CD4-positive, alpha-beta T cell treated with Interleukin-6 at 100 ng/mL for 8 hours (primary cell): ENCODE results near the gene CHAF1A.

ENCODE experiments used
- DNase-seq: peaks from one replicate; pipeline ENCODE4 v3.0.0-alpha.2; 2020; ENCODE audit warnings: mixed read lengths, low spot score

The CHAF1A gene

DNA sequence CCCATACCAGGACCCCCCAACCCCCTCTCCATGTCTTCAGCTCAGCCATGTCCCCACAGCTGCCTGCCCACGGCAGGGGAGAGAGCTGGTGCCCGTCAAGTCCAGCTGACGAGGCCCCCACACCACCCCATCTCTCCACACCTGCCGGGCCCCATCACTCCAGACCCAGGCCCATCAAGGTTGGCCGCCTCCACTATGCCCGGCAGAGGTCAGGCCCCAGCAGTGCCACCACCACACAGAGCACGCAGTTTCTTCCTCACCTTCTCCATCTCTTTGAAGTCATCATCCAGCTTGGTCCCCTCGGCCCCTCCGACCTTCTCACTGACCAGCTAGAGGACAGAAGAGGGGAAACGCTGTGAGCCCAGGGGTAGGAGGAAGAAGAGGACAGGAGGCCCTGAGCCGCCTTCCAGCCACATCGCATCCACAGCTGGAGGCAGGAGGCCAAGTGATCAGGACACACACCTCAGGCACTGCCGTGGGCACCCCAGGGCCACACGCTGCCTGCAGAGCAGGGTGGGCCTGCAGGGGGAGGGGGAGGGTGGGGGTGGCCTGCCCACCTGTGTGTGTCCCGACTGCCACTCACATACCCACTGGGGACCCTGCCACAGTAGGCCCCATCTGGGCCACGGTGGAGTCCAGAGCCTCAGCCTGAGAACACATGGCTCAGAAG lies 35.6 kb upstream of the CHAF1A start:
- no peak for DNase-seq

DNA sequence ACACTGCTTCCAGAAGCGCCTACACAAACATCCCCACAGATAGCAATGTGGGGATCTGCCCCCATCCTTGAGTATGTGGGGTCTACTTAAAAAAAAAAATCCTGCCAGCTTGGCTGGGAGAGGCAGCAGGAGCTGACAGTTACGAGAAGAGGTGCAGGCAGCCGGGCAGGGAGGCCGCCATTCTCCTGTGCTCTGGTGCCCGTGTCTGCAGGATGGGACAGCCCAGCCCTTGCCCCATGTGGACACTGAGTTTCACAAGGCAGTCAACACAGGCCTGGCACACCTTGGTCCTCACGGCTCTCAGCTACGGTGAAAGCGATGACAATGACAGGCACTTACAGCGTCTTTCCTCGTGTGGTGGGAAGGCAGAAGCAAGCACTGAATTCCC lies 35.1 kb upstream of the CHAF1A start:
- no peak for DNase-seq

DNA sequence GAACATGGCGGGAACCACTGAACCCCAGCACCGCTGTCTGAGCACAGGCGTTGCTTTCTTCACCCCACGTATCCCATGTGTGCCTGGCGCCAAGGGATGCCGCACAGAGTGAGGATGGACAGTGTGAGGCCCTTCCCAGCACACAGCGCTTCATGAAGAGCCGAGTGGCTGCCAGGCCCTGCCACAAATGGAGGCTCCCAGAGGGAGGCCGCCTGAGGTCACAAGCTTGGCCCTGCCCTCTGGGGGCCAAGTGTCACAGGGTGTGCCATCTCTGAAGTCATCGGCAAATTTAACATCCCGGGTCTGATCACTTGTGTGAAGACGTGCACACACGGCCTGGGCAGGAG lies 34.7 kb upstream of the CHAF1A start:
- no peak for DNase-seq

DNA sequence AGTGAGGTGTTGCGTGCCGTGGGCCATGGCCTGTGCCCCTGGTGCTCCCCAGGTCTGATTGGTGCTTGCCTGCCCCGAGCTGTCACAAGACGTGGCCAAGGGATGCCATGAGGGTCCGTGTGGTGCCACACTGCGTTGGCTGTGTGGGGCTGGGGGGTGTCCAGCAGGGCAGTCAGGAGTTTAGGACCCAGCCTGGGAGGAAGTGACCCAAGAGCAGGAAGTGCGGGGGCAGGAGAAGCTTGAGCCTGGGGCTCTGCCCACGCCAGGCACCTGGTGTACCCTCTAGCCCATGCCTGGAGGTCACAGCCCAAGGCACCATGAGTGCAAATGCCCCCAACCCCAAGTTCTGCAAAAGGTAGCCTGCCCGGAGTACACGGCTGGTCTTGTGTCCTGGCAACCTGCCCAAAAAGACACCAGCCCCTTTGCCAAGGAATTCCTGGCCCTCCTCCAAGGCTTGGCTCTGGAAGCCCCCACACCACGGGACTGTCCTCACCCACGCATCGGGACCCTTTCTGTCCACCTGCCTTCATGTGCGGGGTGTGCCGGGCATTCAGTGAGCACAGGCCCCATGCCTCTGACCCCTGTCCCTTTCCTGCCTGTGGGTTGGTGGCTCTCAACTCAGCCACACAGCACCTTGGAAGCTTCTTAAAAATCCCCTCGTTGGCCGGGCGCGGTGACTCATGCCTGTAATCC lies 34.2 kb upstream of the CHAF1A start:
- no peak for DNase-seq

DNA sequence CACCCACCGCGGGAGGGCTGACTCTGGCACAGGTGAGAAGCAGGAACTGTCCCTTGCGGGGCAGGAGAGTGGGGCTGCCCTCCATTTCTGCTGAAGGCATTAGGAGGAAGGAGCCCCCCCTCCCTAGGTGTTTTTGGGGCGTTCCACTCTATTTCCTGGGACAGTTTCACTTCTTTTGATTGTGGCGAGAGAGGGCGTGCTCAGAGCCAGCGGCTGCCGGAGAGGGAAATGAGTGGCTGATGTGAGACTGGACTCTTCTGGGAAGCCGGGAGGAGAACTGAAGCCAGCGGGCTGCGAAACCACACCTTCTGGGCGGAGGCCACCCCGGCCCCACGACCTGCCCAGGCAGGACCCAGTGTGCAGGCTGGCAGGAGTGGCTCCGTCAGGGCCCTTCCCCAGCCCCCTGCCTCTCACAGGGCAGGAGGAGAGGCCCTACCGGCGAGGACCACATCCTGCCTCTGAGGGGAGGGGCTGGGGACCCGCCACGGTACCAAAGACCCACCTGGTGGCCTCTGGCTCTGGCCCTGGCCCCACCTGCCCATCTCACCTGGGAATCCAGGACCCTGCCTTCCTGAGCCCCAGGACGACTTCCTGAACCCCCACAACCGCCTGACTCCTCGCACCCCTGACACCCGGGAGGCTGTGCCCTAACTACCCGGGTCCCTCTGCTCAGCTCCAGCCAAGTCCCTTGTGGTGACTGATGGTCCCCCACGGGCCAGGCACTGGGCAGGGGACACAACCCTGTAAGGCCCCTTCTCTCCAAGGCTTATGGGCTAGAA lies 33.1 kb upstream of the CHAF1A start:
- DNase-seq, result peak; percentile 77

DNA sequence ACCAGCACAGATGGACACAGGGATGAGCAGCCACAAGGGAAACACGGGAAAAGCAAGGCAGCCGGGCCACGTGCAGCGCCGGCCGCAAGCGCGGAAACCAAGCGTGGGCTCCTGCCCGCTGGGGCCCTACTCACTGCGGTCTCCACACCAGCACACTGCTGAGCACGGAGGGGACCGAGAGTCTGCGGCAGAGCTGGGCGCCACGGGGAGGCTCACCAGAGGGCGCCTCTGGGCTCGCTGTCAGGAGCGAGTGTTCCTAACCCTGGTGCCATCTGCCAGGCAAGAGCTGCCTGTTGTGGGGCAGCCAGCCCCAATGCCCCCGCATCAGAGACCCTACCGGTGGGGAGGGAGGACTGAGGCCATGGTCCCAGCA lies 32.6 kb upstream of the CHAF1A start:
- DNase-seq, result peak; percentile 77

DNA sequence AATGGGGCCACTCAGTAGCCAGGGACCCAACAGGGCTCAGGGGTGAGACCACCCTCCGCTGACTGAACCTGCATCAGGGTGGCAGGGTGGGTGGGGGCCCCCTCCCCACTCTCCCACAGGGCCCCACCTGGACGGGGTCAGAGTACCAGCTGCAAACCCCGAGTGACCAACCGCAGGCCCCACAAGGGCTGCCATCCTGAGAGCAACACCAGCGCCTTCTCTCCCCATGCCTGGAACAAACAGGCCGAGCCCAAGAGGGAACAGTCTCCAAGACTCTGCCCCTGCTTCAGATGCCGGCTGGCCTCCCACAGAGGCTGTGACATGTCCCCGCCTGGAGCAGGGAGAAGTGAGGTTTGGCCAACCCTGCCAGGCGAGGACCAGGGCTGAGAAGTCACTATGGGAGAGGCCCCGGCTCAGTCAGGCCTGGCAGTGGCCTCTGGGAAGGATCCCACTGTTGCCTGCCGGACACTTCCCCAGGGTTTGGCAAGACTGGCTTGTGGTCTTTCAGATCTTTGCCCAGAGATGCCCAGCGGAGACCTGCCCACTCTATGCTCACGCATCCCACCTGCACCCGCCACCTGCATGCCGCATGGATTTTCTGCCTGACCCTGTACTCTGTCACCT lies 31.9 kb upstream of the CHAF1A start:
- DNase-seq, result no peak

DNA sequence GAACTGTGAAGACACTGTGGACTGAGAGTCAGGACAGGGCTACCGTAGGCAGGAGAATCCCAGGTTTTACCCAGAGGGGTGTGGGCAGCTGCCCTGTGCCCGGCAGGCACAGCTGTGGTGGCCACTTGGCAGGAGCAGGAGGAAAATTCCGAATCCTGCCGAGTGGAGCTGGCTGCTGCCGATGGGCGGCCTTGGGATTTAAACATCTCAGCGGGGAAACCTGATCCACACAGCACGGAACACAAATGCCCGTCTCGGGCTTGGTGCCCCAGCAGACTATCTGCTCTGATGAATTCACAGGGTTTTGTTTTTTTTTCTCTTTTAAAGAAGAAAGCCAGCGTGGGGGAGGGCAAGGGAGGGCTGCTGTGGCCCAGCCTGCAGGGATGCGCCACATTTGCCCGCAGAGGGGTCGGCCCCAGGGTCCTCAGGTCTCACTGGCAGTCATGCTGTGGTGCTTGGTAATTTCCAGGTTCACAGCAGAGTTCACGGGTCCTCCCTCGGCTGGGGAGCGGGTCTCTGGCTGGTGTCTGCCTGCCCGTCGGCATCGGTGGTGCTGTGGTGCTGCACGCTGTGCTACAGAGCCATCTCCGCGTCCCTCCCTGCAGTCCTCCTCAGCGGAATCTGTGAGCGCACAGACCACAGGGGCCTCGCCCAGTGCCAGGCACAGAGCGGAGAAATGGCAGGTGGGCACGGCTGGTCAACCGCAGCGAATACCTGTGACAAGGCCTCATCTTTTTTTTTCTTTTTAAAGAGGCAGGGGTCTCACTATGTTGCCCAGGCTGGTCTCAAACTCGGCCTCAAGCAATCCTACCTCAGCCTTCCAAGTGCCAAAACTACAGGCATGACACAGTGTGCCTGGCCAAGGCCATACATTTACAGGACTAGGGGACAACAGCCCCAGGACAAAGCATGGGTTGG lies 30.9 kb upstream of the CHAF1A start:
- no peak for DNase-seq

DNA sequence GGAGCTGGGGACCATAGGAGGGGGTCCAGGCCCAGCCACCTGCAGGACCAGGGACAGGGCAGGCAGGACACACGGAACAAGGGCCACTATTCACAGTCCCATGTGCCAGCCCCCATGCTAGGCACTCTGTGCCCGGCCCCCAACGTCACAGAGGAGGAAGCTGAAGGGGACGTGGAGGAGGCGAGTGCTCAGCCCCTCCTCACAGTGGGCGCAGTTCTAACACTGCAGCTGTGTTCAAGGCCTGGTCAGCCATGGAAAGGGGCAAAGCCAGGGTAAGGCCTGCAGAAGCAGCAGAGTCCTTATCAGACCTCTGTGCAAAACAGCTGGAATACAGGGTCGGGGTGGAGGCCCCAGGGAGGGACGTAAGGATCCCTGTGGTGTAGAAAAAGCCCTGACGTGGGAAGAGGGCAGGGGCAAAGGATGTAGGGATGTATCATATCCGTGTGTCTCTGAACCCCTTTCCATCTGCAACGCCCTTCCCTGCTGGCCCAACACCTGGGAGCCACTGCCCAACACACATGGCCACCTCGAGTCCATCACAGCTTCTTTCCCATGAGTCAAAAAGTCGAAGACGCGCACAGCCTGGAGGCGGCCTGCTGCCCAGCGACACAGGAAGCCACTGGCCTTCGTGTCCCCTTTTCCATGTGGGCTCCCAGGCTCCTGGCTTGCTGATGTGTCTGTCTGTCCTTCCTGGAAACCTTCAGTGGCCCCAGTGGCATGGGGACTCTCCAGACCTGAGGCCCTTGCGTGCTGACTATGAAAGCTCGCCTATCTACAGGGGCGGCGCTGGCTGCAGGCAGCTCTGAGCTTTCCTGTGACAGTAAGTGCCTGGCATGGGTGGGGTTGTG lies 30.1 kb upstream of the CHAF1A start:
- DNase-seq, result no peak

DNA sequence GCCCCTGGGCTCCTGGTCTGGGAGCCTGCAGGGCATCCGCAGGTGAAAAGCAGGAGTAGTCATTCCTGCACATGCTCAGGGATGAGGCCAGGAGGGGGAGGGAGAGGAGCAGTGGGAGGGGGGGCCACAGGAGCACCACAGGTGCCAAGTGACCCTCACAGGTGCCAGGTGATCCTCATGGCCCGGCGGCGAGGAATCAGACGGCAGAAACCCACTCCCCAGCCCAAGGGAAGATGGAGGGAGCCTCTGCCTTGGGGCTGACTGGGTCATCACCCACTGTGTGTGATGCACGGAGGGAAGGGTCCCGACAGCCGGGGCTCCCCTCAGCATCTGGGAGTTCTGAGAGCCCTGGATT lies 29.4 kb upstream of the CHAF1A start:
- DNase-seq, result no peak

DNA sequence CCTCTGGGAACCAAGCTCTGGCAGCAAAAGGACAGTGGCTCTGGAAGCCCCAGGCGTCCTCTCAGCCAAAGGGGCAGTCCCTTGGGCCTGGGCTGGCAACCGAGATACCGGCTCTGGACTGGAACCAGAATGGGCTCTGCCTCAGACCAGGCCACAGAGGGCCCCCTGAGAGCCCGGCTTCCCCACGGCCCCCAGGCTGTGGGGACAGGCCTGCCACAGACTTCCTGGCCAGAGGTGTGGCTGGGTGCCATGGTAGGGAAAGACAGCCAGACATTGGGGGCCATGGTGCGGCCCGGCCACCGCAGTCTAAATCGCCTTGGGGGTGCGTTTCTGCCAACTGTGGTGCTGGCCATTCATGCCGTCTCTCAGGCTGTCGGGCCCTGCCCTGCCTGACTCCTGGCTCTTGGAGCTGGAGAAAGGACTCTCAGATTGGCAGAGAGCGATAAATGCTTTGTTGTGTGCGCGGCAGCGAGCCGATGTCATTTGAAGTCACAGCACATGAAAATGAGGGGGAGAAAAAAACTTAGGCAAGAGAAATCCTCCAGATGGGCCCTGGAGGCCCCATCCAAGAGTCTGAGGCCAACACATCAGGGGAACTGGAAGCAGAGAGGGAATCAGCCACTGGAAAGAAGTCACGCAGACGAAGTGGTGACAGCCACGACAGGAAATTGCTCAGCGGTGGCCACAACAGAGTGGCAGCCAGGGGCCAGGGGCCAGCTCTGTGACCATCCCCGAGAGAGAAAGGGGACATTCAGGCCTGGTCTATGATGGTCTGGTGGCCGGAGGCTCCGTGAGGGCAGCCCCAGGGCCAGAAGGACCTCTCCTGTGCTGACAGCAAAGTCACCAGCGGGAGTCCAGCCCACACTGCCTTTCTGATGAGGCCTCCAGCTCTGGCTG lies 28.6 kb upstream of the CHAF1A start:
- no peak for DNase-seq

DNA sequence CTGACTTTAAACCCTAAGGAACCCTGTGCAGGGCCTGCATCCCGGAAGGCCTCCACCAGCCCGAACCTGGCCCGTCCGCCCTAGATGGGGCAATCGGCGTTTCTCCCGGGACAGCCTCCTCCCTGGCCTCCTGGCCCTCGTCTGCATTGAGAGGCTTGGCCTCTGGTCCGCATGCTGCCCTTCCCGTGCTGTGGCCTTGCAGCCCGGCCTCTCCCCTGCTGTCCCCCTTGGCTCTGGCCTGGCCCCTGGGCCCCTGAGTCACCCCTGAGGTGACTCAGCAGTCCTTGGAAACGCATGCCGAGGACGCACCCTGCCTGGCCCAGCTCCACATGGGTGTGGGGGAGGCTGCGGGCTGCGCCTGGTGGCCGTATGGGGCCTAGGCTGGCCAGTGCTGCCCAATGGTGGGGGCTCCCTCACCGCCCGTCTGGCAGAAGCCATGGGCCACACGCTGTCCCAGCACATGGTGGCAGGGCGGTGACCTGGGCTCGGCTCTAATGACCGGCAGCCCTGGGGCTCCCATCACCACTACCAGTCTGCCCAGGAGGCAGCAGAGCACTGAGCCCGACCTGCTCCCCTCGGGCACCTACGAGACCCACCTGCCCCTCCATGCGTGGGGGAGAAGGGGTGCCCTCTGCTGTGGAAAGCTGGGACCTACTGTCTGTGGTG lies 27.8 kb upstream of the CHAF1A start:
- DNase-seq, result no peak

DNA sequence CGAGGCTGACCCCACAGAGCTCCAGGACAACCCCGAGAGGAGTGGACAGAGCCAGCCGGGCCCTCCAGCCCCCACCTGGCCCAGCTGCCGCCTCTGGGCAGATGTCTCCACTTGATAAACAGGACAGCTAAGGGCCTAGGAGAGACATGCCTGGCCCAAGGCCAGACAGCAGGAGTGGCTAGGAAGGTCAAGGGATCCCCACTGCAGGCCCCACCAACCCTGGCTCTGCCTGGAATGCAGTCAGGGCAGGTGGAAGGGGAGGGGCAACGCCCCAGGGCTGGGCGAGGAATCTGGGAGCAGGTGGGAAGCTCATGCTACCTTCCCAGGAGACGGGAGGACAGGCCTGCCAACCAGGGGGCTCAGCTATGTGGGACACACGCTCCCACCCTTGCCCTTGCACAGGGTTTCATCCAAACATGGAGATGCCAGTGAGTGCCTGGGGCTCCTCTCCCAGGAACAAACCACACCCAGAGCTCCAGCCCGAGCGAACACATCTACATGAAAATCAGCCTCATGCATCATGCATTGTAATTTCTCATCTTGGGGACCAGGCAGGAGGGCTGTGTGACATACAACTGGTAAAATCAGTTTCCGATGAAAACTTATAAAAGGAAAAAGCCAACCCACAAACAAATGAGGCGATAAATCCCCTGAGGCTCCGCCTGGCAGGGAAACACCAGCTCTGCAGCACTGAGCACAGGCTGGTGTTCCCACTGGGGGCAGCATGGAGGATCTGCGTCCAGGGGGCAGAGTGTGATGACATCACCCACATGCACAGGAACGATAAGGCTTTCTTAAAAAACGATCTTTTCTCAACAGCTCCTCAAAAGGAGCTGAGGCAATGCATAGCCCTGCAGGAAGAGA lies 27.0 kb upstream of the CHAF1A start:
- DNase-seq, result no peak

DNA sequence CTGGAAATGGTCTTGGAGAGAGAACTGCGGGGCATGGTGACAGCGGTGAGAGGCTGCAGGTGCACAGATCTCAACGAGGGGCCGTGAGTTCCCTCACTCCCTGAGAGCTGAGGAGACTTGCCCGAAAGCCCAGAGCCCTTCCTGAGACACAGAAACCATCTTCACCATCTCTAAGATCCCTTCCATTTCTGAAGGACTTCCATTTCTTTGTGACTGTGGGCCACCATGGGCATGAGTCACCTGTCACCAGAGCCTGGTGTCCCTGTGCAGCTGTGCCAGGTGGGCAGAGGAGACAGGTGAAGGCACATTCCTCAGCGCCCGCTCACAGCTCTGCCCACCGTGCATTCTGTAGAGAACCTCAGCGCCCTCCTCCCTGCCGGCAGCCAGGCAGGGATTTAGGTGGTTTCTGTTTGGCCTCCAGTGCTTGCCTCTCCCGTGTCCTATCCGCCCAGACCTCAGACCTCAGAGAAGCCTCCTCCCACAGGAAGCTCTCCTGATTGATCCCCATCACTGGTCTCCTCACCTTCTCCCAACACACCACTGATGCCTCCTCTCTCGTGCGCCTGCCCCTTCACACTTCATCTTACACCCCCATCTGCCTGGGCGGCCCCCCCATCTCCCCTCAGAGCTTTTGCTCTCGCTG lies 26.3 kb upstream of the CHAF1A start:
- DNase-seq, result no peak

DNA sequence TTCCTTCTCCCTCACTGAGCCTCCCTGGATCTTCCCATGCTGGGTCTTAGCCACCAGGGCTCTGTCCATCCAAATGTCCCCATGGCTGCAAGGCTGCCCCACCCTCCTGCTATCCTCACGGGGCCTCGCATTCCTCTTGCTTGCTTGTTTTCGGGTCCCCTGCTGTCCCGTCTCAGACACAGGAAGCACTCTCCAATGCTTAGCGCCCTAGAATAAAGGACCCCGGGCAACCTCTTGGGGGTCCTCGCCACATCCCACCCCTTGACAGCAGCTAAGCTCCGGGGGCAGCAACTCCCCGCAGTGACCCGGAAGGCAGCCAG lies 25.8 kb upstream of the CHAF1A start:
- no peak for DNase-seq

DNA sequence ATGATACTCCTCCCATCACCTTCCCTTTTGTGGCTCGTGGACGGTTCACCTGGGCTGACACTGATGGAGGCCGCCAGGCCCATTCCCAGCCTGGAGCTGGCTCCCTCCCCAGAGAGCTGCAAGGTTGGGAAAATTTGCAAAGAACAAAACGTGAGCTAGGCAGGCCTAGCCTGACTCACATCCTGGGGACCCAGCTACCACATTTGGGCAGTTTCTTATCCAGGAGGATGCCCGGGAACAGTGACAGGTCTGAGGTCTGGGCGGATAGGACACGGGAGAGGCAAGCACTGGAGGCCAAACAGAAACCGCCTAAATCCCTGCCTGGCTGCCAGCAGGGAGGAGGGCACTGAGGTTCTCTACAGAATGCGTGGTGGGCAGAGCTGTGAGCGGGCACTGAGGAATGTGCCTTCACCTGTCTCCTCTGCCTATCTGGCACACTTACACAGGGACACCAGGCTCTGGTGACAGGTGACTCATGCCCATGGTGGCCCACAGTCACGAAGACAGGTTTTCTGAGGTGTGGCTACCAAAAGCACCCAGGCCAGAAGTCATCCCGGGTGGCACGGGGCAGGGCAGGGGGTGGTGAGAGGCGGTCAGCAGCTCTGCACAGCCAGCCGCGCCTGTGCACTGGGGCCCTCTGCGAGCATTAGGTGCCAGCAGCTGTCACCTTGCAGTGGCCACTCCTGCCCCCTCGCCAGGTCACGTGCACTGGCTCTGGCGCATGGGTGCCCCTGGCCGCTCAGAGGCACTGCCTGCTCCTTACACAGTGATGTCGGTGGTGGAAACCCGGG lies 25.3 kb upstream of the CHAF1A start:
- DNase-seq, result no peak

DNA sequence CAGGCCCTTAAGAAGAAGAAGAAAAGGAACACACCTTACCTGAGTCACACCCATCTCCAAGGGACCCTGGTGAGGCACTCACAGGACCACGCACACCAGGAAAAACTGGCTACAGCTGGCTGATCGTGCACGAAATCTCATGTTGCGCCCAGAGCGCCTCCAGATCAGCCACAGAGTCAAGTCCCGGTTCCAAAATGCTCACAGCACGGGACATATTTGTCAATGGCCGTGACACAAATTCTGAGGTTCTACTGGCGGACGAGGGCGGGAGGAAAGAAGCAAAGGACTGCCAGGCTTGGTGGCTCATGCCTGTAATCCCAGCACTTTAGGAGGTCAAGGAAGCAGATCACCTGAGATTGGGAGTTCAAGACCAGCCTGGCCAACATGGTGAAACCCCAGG lies 23.6 kb upstream of the CHAF1A start:
- no peak for DNase-seq
